MM.1S (cell line): Measurements from ENCODE around the gene SCYGR7.

Experiments
- DNase-seq: peaks from one replicate; pipeline ENCODE4 v3.0.0-alpha.2; 2015
- H2AFZ ChIP-seq: fragments of 300-600 bp; sonication (generic); 2 replicates; pipeline ENCODE4 v1.6.0; 2016; ENCODE audit warnings: antibody characterized with exemption, low read length
- H3F3A ChIP-seq: fragments of 300-600 bp; sonication (generic); 2 replicates; pipeline ENCODE4 v1.6.1; 2016; ENCODE audit warnings: mild to moderate bottlenecking, antibody characterized with exemption, low read length, moderate library complexity, mixed read lengths; ENCODE audit not compliant: insufficient read depth
- H3K27ac ChIP-seq: fragments of 300-600 bp; sonication (generic); 2 replicates; pipeline ENCODE4 v1.5.1; 2016; ENCODE audit warnings: mild to moderate bottlenecking, low read length
- H3K27me3 ChIP-seq: fragments of 300-600 bp; sonication (generic); replicated peaks from 2 replicates; pipeline ENCODE4 v1.6.0; 2016; ENCODE audit warnings: low read length; ENCODE audit not compliant: insufficient read depth
- H3K36me3 ChIP-seq: fragments of 300-600 bp; sonication (generic); replicated peaks from 2 replicates; pipeline ENCODE4 v1.6.1; 2016; ENCODE audit warnings: mild to moderate bottlenecking, low read length, mixed read lengths; ENCODE audit not compliant: insufficient read depth
- H3K4me1 ChIP-seq: fragments of 300-600 bp; sonication (generic); 2 replicates; pipeline ENCODE4 v1.6.1; 2016; ENCODE audit warnings: low read length, mixed read lengths
- H3K4me2 ChIP-seq: fragments of 300-600 bp; sonication (generic); 2 replicates; pipeline ENCODE4 v1.6.0; 2016; ENCODE audit warnings: low read depth, low read length
- H3K4me3 ChIP-seq: fragments of 300-600 bp; sonication (generic); 2 replicates; pipeline ENCODE4 v1.5.1; 2016; ENCODE audit warnings: low read length, mixed read lengths
- H3K79me2 ChIP-seq: fragments of 300-600 bp; sonication (generic); 2 replicates; pipeline ENCODE4 v1.6.1; 2016; ENCODE audit warnings: mixed run types, low read length, mixed read lengths
- H3K9ac ChIP-seq: fragments of 300-600 bp; sonication (generic); 2 replicates; pipeline ENCODE4 v1.6.1; 2016; ENCODE audit warnings: low read length, mixed read lengths
- H3K9me2 ChIP-seq: fragments of 300-600 bp; sonication (generic); replicated peaks from 2 replicates; pipeline ENCODE4 v1.6.1; 2016; ENCODE audit warnings: mild to moderate bottlenecking, low read length, mixed read lengths; ENCODE audit not compliant: insufficient read depth
- H3K9me3 ChIP-seq: fragments of 300-600 bp; sonication (generic); replicated peaks from 2 replicates; pipeline ENCODE4 v1.6.1; 2016; ENCODE audit warnings: mild to moderate bottlenecking, low read length, mixed read lengths; ENCODE audit not compliant: insufficient read depth
- H4K20me1 ChIP-seq: fragments of 300-600 bp; sonication (generic); 2 replicates; pipeline ENCODE4 v1.6.1; 2016; ENCODE audit warnings: mild to moderate bottlenecking, low read length, moderate library complexity, mixed read lengths; ENCODE audit not compliant: insufficient read depth
- EZH2 ChIP-seq: fragments of 300-600 bp; sonication (generic); optimal IDR thresholded peaks from 2 replicates; pipeline ENCODE3; 2017; ENCODE audit warnings: low read depth, mild to moderate bottlenecking, antibody characterized with exemption, low read length, mixed read lengths
- EZH2phosphoT487 ChIP-seq: fragments of 300-600 bp; sonication (generic); IDR thresholded peaks from 2 replicates; pipeline ENCODE4 v1.6.1; 2018; ENCODE audit warnings: antibody characterized with exemption, low read length
- TF ChIP-seq, protein P1 (sequence below): fragments of 300-600 bp; sonication (generic); IDR thresholded peaks from 2 replicates; pipeline ENCODE4 v1.5.1; 2016; ENCODE audit warnings: antibody characterized with exemption, low read length, mixed read lengths

SCYGR7 gene

DNA sequence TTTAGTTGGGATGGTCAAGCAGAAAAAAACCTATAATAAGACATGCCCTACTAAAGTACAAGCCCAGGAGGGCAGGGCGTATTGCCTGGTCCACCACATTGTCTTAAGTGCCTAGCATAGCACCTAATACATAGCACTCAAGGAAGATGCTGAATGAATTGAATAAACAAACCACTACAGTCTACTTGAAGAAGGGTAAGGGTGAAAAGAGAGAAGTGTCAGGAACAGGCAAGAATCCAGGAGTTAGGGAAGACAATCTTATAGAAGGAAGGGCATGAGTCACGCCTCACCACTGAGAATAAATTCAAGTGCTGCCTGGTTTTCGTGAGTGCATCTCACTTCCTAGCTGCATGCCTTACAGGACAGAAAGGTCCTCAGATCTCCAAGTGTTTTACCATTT is 24.2 kb upstream of the SCYGR7 start:
- DNase-seq: no peak
- no peak overlapping the region for H3K9ac ChIP-seq
- no peaks in the 10 kb centered on the region for H3K9me3 ChIP-seq
- no peak overlapping the region for H2AFZ ChIP-seq
- TF ChIP-seq EZH2phosphoT487: no peak
- no peak for TF ChIP-seq EZH2
- TF ChIP-seq, protein P1, sequence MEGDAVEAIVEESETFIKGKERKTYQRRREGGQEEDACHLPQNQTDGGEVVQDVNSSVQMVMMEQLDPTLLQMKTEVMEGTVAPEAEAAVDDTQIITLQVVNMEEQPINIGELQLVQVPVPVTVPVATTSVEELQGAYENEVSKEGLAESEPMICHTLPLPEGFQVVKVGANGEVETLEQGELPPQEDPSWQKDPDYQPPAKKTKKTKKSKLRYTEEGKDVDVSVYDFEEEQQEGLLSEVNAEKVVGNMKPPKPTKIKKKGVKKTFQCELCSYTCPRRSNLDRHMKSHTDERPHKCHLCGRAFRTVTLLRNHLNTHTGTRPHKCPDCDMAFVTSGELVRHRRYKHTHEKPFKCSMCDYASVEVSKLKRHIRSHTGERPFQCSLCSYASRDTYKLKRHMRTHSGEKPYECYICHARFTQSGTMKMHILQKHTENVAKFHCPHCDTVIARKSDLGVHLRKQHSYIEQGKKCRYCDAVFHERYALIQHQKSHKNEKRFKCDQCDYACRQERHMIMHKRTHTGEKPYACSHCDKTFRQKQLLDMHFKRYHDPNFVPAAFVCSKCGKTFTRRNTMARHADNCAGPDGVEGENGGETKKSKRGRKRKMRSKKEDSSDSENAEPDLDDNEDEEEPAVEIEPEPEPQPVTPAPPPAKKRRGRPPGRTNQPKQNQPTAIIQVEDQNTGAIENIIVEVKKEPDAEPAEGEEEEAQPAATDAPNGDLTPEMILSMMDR: no peak
- no peaks in the 10 kb centered on the region for H3K27me3 ChIP-seq
- no peaks in the 10 kb centered on the region for H4K20me1 ChIP-seq
- no peaks in the 10 kb centered on the region for H3K9me2 ChIP-seq
- H3K36me3 ChIP-seq: no peaks in the 10 kb centered on the region
- H3K27ac ChIP-seq: no peak overlapping the region
- H3K4me3 ChIP-seq: no peak overlapping the region
- no peaks in the 10 kb centered on the region for H3K79me2 ChIP-seq
- H3K4me1 ChIP-seq: no peaks in the 10 kb centered on the region
- no peak overlapping the region for H3K4me2 ChIP-seq
- H3F3A ChIP-seq: no peaks in the 10 kb centered on the region

DNA sequence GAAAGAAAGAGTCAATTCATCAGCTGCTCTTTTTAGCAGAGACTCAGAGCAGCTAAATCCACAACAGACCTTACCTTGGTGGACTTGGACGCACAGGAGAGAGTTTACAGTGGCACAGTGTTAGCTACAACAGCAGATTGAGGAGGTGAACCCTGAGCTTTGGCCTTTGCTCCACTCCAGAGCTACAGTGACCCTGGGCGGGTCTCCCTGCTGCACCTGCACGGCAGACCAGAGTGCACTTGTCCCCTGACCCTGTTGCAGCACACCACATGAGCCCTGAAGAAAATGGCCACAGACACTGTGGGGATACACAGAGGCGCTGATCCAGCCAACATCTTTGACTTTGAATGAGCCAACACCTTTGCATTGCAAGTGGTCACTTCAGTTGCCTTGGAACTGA is 21.3 kb upstream of the SCYGR7 start:
- H2AFZ ChIP-seq: no peak overlapping the region

DNA sequence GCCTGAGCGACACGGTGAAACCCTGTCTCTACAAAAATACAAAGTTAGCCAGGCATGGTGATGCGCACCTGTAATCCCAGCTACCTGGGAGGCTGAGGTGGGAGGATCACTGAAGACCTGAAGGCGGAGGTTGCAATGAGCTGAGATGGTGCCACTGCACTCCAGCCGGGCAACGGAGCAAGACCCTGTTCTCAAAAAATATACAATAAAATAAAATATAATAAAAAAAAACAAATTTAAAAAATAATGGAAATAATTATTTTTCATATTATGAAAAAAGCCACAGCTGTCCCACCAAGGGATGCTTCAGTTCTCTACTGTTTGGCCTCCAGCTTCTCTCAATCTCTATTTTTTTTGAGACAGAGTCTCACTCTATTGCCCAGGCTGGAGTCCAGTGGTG is 20.7 kb upstream of the SCYGR7 start:
- Histone ChIP-seq H3K4me1 (no peaks in the 10 kb centered on the region), H3K9me2 (no peaks in the 10 kb centered on the region), H3F3A (no peaks in the 10 kb centered on the region), H4K20me1 (no peaks in the 10 kb centered on the region), H2AFZ (no peak overlapping the region), H3K36me3 (no peaks in the 10 kb centered on the region), H3K79me2 (no peaks in the 10 kb centered on the region), H3K9me3 (no peaks in the 10 kb centered on the region), H3K4me3 (no peak overlapping the region), H3K9ac (no peak overlapping the region), H3K4me2 (no peak overlapping the region), H3K27ac (no peak overlapping the region), H3K27me3 (no peaks in the 10 kb centered on the region)
- TF ChIP-seq EZH2phosphoT487: no peak
- no peak for TF ChIP-seq EZH2
- DNase-seq: no peak

More for the DNA sequence above, 21.3 kb upstream of the SCYGR7 start:
- TF ChIP-seq, protein P1: no peak
- TF ChIP-seq EZH2: no peak
- TF ChIP-seq EZH2phosphoT487: no peak
- Histone ChIP-seq H4K20me1 (no peaks in the 10 kb centered on the region), H3K9ac (no peak overlapping the region), H3K4me3 (no peak overlapping the region), H3K79me2 (no peaks in the 10 kb centered on the region), H3K27me3 (no peaks in the 10 kb centered on the region), H3K9me3 (no peaks in the 10 kb centered on the region), H3K9me2 (no peaks in the 10 kb centered on the region), H3F3A (no peaks in the 10 kb centered on the region), H3K4me1 (no peaks in the 10 kb centered on the region), H3K36me3 (no peaks in the 10 kb centered on the region), H3K27ac (no peak overlapping the region), H3K4me2 (no peak overlapping the region)
- DNase-seq: no peak

DNA sequence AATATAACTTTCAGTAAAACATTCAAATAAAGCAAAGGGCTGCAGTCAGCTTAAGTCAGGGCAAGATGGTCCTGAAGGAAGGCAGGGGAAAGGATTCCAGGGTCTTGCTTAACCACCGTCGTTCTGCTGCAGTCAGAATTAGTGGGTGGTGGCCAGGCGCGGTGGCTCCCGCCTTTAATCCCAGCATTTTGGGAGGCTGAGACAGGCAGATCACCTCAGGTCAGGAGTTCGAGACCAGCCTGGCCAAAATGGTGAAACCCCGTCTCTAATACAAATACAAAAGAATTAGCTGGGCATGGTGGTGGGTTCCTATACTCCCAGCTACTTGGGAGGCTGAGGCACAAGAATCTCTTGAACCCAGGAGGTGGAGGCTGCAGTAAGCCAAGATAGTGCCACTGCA is 17.1 kb upstream of the SCYGR7 start:
- H3K4me2 ChIP-seq: no peak overlapping the region
- no peak overlapping the region for H2AFZ ChIP-seq
- no peak overlapping the region for H3K9ac ChIP-seq
- TF ChIP-seq EZH2: no peak
- no peak for TF ChIP-seq EZH2phosphoT487
- TF ChIP-seq, protein P1: no peak
- H4K20me1 ChIP-seq: no peaks in the 10 kb centered on the region
- no peaks in the 10 kb centered on the region for H3F3A ChIP-seq
- H3K27me3 ChIP-seq: no peaks in the 10 kb centered on the region
- no peak for DNase-seq
- H3K4me3 ChIP-seq: no peak overlapping the region
- no peaks in the 10 kb centered on the region for H3K36me3 ChIP-seq
- no peaks in the 10 kb centered on the region for H3K79me2 ChIP-seq
- no peak overlapping the region for H3K27ac ChIP-seq
- H3K4me1 ChIP-seq: no peaks in the 10 kb centered on the region
- H3K9me3 ChIP-seq: no peaks in the 10 kb centered on the region
- no peaks in the 10 kb centered on the region for H3K9me2 ChIP-seq
